Pancreas (tissue), 10 donors: ENCODE measurements around the gene LRMDA. TPM values are rescaled to one million over a fixed set of nuclear protein-coding genes. Genes with fewer than 3 reads are reported as not detected.

Source experiments
- ATAC-seq, 4 donors: fragments of 200-7000 bp; cut with Tn5 transposase; one replicate each; pipeline versions ENCODE4 v1.8.0 to v1.9.1; 2020; ENCODE audit warnings: mild to moderate bottlenecking in 4 of 4, moderate library complexity in 4 of 4
- DNase-seq, 6 donors: peaks; one replicate each; pipeline ENCODE4 v3.0.0-alpha.2; 2020
- FAIRE-seq: peaks from 2 replicates; lab custom pipeline; 2012; peaks lifted over from hg19 to GRCh38; lab: Jason Lieb, UNC
- H3K27ac ChIP-seq, 4 donors: fragments of 200-600 bp; sonication (generic); 1 replicate in 3 of 4; 2 replicates in 1 of 4; pipeline versions ENCODE4 v1.5.0 to v1.8.0; 2020
- H3K27me3 ChIP-seq, 4 donors: fragments of 200-600 bp; one replicate each; pipeline ENCODE4 v1.8.0; 2021
- H3K36me3 ChIP-seq, 3 donors: fragments of 200-600 bp; sonication (generic) in 1 of 3; one replicate each; pipeline versions ENCODE4 v1.5.0 to v1.8.0; 2020 to 2021
- H3K4me1 ChIP-seq, 3 donors: fragments of 200-600 bp; one replicate each; pipeline ENCODE4 v1.8.0; 2021
- H3K4me3 ChIP-seq, 4 donors: fragments of 200-600 bp; sonication (generic) in 2 of 4; one replicate each; pipeline versions ENCODE4 v1.5.0 to v1.8.0; 2020 to 2021
- H3K9me3 ChIP-seq, 4 donors: fragments of 200-600 bp; one replicate each; pipeline ENCODE4 v1.8.0; 2021
- CTCF ChIP-seq, 4 donors: fragments of 200-600 bp; sonication (generic) in 3 of 4; IDR thresholded peaks; one replicate each; pipeline versions ENCODE4 v1.5.0 to v1.8.0; 2021; ENCODE audit warnings: antibody characterized with exemption in 4 of 4
- WGBS, 2 donors: extraction: QIAGEN DNeasy Blood & Tissue Kit; methylation state at CpG; one replicate each; pipeline ENCODE4 v1.1.7; 2013; 5-methylcytosine and 5-hydroxymethylcytosine counted together
- intact Hi-C, 3 donors: fragments of 100-400 bp; cut with DNase I; formaldehyde crosslinking; loops; one replicate each; pipeline versions ENCODE4 v1.11.1 to v1.14.2; 2022
- polyA plus RNA-seq, 2 donors: library from polyadenylated mRNA; stranded (reverse); fragments of 200-250 nt; gene quantifications; one replicate each; pipeline ENCODE4 v1.2.3, GENCODE V29; 2013
- total RNA-seq, 6 donors: library from RNA; stranded (reverse); fragmentation: NEBNext Ultra II Directional in 4 of 6; extraction: Animal tissue kit (Norgen Biotek cat#: 25700) in 4 of 6; gene quantifications; one replicate each; pipeline versions ENCODE4 v1.2.1 to v1.2.4, GENCODE V29; 2021 to 2023
- donor health status: healthy with polysubstance abuse.
- donor health status: DM: no; HTN: no; CAD: no; lungs with moderate emphysema.
- donor health status: DM: no; HTN: no; CAD: no.
- donor health status: control.
- donor health status: control.
- donor health status: Bipolar disorder and iron deficiency.
- donor health status: DM: yes; HTN: yes; CAD: no.
- donor health status: DM: no; HTN: no; CAD: no.
- donor health status: DM: no; HTN: no; CAD: no.
- donor health status: DM: yes; HTN: yes; CAD: no.

LRMDA gene
- total and polyA plus RNA-seq, 8 donors = 4.6 to 21.2 (median 13.4) TPM

GRCh38 chr10:75950997-75951589 lies 519.7 kb downstream of the LRMDA start:
- no peak for TF ChIP-seq CTCF (IDR thresholded peaks at IDR 0.05)

GRCh38 chr10:75951627-75952026 lies 520.2 kb downstream of the LRMDA start:
- TF ChIP-seq CTCF (IDR thresholded peaks at IDR 0.05) = no peak
- whole genome bisulfite sequencing, 2 donors = 71 to 74% methylated on average over 7 of the region's 7 CpGs
- no peaks in the 10 kb centered on the region for H3K36me3 ChIP-seq
- no peak overlapping the region for H3K27ac ChIP-seq
- no peak for DNase-seq
- H3K4me1 ChIP-seq = no peaks in the 10 kb centered on the region
- intact Hi-C loops = no loop called here
- no peak overlapping the region for H3K4me3 ChIP-seq
- no peak for ATAC-seq
- H3K27me3 ChIP-seq = no peaks in the 10 kb centered on the region
- no peaks in the 10 kb centered on the region for H3K9me3 ChIP-seq
- FAIRE-seq = no peak

More at GRCh38 chr10:75950997-75951589, 519.7 kb downstream of the LRMDA start:
- H3K9me3 ChIP-seq = no peaks in the 10 kb centered on the region
- DNase-seq = no peak
- FAIRE-seq = no peak
- H3K36me3 ChIP-seq = no peaks in the 10 kb centered on the region
- intact Hi-C loops = no loop called here
- WGBS, 2 donors = 89 to 93% methylated on average over 7 of the region's 7 CpGs
- no peak overlapping the region for H3K27ac ChIP-seq
- no peak overlapping the region for H3K4me3 ChIP-seq
- H3K4me1 ChIP-seq = no peaks in the 10 kb centered on the region
- no peaks in the 10 kb centered on the region for H3K27me3 ChIP-seq
- ATAC-seq = no peak

- intact Hi-C loops = no loop called here
- DNase-seq (no peak), ATAC-seq (no peak), FAIRE-seq (no peak)
- no peak for TF ChIP-seq CTCF (IDR thresholded peaks at IDR 0.05)
- Histone ChIP-seq H3K27ac (no peak overlapping the region), H3K4me3 (no peak overlapping the region), H3K36me3 (no peaks in the 10 kb centered on the region), H3K4me1 (no peaks in the 10 kb centered on the region), H3K9me3 (no peaks in the 10 kb centered on the region), H3K27me3 (no peaks in the 10 kb centered on the region)
- 79 to 81% methylated on average over 7 of the region's 7 CpGs for whole genome bisulfite sequencing, 2 donors
Measured at GRCh38 chr10:75952093-75952492, 520.7 kb downstream of the LRMDA start.

- no peak for TF ChIP-seq CTCF (IDR thresholded peaks at IDR 0.05)
- FAIRE-seq (no peak), DNase-seq (no peak), ATAC-seq (no peak)
- Histone ChIP-seq H3K27me3 (no peaks in the 10 kb centered on the region), H3K9me3 (no peaks in the 10 kb centered on the region), H3K36me3 (no peaks in the 10 kb centered on the region), H3K27ac (no peak overlapping the region), H3K4me1 (no peaks in the 10 kb centered on the region), H3K4me3 (no peak overlapping the region)
- intact Hi-C loops = no loop called here
- 73 to 77% methylated on average over 4 of the region's 4 CpGs for WGBS, 2 donors
Measured at GRCh38 chr10:75954486-75954885, 523.1 kb downstream of the LRMDA start.

GRCh38 chr10:75955973-75956502 lies 524.6 kb downstream of the LRMDA start:
- WGBS, 2 donors = 85 to 95% methylated on average over 2 of the region's 2 CpGs
- H3K4me3 ChIP-seq = no peak overlapping the region
- TF ChIP-seq CTCF (IDR thresholded peaks at IDR 0.05) = no peak
- no peaks in the 10 kb centered on the region for H3K9me3 ChIP-seq
- H3K27ac ChIP-seq = no peak overlapping the region
- ATAC-seq (no peak), FAIRE-seq (no peak), DNase-seq (no peak)
- no peaks in the 10 kb centered on the region for H3K27me3 ChIP-seq
- H3K36me3 ChIP-seq = no peaks in the 10 kb centered on the region
- intact Hi-C loops = no loop called here
- H3K4me1 ChIP-seq = no peaks in the 10 kb centered on the region
